ENCODE results near the gene TESMIN. TPM values are rescaled to one million over a fixed set of nuclear protein-coding genes. Genes with fewer than 3 reads are reported as not detected.

TESMIN gene
- total RNA-seq, 1 donor from 2014 or later: 3.8 TPM

DNA sequence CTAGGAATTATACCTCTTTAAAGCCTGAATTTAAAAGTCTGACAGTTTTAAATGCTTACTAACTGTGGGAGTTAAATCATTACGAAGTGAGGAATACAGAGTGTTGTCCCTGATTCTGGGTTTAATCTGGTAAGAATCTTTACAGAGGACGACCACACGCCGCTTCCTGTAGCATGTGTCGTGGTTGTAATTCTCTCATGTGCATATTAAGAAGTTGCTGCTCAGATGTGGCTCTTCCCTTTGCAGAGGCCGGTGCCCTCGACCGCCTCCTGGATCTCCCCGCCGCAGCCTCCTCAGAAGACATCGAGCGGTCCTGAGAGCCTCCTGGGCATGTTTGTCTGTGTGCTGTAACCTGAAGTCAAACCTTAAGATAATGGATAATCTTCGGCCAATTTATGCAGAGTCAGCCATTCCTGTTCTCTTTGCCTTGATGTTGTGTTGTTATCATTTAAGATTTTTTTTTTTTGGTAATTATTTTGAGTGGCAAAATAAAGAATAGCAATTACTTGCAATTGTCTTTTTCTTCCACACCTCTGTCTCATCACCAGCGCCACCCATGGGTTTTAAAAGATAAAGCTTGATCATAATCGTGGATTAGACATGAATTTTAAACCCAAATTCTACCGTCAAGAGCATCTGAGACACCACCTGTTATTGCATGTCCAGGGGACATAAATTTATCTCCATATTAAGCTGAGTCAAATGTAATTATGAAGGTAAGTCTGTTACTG lies 60.5 kb downstream of the TESMIN start:
- no peak for DNase-seq (ENCODE audit: low read depth)
- Histone ChIP-seq H3K27me3 (ENCODE audit: control insufficient read depth, insufficient read depth, low read length) (peaks cover under 1% of the 10 kb centered on the region), H3K4me3 (ENCODE audit: low read depth, low read length) (no peak overlapping the region), H3K36me3 (ENCODE audit: control insufficient read depth, insufficient read depth, low read length) (no peaks in the 10 kb centered on the region)
- TF ChIP-seq, protein P1, sequence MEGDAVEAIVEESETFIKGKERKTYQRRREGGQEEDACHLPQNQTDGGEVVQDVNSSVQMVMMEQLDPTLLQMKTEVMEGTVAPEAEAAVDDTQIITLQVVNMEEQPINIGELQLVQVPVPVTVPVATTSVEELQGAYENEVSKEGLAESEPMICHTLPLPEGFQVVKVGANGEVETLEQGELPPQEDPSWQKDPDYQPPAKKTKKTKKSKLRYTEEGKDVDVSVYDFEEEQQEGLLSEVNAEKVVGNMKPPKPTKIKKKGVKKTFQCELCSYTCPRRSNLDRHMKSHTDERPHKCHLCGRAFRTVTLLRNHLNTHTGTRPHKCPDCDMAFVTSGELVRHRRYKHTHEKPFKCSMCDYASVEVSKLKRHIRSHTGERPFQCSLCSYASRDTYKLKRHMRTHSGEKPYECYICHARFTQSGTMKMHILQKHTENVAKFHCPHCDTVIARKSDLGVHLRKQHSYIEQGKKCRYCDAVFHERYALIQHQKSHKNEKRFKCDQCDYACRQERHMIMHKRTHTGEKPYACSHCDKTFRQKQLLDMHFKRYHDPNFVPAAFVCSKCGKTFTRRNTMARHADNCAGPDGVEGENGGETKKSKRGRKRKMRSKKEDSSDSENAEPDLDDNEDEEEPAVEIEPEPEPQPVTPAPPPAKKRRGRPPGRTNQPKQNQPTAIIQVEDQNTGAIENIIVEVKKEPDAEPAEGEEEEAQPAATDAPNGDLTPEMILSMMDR (IDR thresholded peaks at IDR 0.05; ENCODE audit: insufficient read depth, low read length, poor library complexity, severe bottlenecking): no peak

DNA sequence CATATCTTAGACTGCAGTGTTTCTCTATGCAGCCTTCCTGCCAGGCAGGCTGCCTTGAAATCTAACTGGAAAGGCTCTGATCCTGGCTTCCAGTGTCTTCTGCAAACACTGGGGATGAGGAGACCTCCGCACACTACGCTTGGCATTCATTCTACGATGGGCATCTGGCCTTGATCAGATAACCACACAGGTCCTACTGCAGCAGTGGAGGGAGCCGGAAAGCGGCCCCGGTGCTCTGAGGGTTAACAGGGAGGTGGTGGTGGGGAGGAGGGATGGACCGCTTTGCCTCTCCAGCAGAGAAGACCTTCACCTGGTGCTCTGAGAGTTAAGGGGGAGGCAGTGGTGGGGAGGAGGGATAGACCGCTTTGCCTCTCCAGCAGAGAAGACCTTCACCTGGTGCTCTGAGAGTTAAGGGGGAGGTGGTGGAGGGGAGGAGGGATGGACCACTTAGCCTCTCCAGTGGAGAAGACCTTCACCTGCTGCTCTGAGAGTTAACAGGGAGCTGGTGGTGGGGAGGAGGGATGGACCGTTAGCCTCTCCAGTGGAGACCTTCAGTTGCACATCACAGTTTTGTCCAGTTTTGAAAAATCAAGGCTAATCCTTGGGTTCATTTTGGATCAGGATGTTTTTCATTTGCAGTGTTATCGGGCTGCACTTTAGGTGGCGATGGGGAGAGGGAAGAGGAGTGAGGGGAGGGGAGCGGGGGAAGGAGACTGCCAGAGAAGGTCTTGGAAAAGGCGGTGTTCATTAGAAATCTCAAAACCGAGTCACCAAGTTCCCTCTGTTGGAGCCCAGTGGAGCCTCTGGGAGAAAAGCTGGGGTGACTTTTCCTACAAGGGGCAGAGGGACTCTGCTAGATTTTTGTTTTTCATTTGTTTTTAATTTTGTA lies 61.3 kb downstream of the TESMIN start:
- TF ChIP-seq, protein P1 (IDR thresholded peaks at IDR 0.05; ENCODE audit: insufficient read depth, low read length, poor library complexity, severe bottlenecking): no peak

DNA sequence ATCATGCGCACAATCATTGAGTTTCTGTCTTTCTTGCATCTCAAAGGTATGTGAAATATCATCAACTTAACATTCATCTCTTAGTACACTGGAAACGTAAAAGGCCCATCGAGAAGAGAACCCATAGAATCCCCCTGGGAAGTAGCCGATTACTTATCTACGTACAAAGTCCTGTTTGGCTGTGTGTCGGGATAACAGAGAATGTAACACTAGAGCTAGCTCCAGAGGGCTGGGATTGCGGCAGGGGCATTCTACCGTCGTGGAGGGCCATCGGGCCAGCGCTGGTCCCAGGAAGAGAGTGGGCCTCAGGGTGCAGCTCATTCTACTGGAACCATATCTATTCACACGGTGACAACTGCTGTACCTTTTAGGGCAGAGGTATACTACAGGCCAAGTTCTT lies 62.4 kb downstream of the TESMIN start:
- DNase-seq (ENCODE audit: low read depth): no peak
- Histone ChIP-seq H3K27me3 (ENCODE audit: control insufficient read depth, insufficient read depth, low read length) (peaks cover 15% of the 10 kb centered on the region), H3K4me3 (ENCODE audit: low read depth, low read length) (no peak overlapping the region), H3K36me3 (ENCODE audit: control insufficient read depth, insufficient read depth, low read length) (no peaks in the 10 kb centered on the region)
- TF ChIP-seq, protein P1 (IDR thresholded peaks at IDR 0.05; ENCODE audit: insufficient read depth, low read length, poor library complexity, severe bottlenecking): no peak

More for the DNA sequence above, 61.3 kb downstream of the TESMIN start:
- H3K4me3 ChIP-seq (ENCODE audit: low read depth, low read length): no peak overlapping the region
- H3K36me3 ChIP-seq (ENCODE audit: control insufficient read depth, insufficient read depth, low read length): no peaks in the 10 kb centered on the region
- H3K27me3 ChIP-seq (ENCODE audit: control insufficient read depth, insufficient read depth, low read length): peaks cover 4% of the 10 kb centered on the region
- DNase-seq (ENCODE audit: low read depth): no peak

DNA sequence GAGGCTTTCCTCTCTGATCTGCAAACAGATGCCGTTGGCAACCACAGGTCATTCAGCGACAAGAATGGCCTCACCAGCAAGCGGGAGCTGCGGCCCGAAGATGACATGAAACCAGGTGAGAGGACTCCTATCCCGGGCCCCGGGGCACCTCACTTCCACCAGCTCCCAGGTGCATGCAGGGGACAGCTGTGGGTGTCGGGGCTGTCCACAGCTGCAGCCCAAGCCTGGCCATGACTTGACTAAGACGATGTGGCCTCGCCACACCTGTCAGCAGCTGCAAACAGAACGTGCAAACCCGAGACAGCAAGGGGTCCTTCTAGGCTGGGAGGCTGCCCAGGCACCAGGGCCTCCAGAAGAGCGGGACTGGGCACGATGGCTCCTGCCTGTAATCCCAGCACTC lies 63.3 kb downstream of the TESMIN start:
- Histone ChIP-seq H3K4me3 (ENCODE audit: low read depth, low read length) (no peak overlapping the region), H3K27me3 (ENCODE audit: control insufficient read depth, insufficient read depth, low read length) (peaks cover 21% of the 10 kb centered on the region), H3K36me3 (ENCODE audit: control insufficient read depth, insufficient read depth, low read length) (no peaks in the 10 kb centered on the region)
- TF ChIP-seq, protein P1 (IDR thresholded peaks at IDR 0.05; ENCODE audit: insufficient read depth, low read length, poor library complexity, severe bottlenecking): no peak
- DNase-seq (ENCODE audit: low read depth): no peak

DNA sequence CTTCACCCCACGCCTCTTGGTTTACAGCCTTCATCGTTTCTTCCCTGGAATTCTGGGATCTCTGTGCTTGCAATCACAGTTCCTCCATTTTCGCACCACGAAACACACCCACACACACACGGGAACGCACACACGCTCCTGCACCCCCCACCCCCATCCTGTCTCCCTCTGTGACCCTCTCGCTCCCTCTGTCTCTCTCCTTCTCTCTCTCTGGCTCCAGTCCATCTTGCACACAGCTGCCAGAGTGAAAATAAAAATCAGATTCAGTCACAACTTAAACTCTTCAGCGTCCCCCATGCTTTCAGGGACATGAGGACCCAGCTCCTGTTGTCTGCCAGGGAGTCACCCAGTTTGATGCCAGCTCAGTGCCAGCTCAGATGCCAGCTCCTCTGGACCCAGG lies 64.0 kb downstream of the TESMIN start:
- Histone ChIP-seq H3K27me3 (ENCODE audit: control insufficient read depth, insufficient read depth, low read length) (peaks cover 21% of the 10 kb centered on the region), H3K36me3 (ENCODE audit: control insufficient read depth, insufficient read depth, low read length) (no peaks in the 10 kb centered on the region), H3K4me3 (ENCODE audit: low read depth, low read length) (no peak overlapping the region)
- DNase-seq (ENCODE audit: low read depth): no peak
- TF ChIP-seq, protein P1 (IDR thresholded peaks at IDR 0.05; ENCODE audit: insufficient read depth, low read length, poor library complexity, severe bottlenecking): no peak
